Naive B cell (primary cell): ENCODE measurements around the gene ENTPD8. TPM values are rescaled to one million over a fixed set of nuclear protein-coding genes. Genes with fewer than 3 reads are reported as not detected.
"Not testable (repeated sequence)": the region's sequence is repeated elsewhere in the genome, so short reads cannot be mapped to it uniquely, and the experiment has no call there.

ENCODE experiments used
- ATAC-seq, 2 donors: fragments of 150-1000 bp; cut with Tn5 transposase; 2 replicates each; pipeline ENCODE4 v1.10.0; 2021; ENCODE audit warnings: low read depth in 2 of 2, mild to moderate bottlenecking in 2 of 2, moderate library complexity in 2 of 2
- DNase-seq: peaks from one replicate; pipeline ENCODE4 v3.0.0; 2022
- H3K27ac Mint-ChIP-seq, 6 donors: one replicate each; pipeline ENCODE4 v1.8.0; 2020 to 2022; ENCODE audit warnings: mild to moderate bottlenecking in 6 of 6, mixed read lengths in 6 of 6, moderate library complexity in 5 of 6, inconsistent platforms in 2 of 6
- H3K27me3 Mint-ChIP-seq, 3 donors: one replicate each; pipeline ENCODE4 v1.8.0; 2021 to 2022; ENCODE audit warnings: mixed read lengths in 3 of 3, mild to moderate bottlenecking in 1 of 3
- H3K36me3 Mint-ChIP-seq, 2 donors: one replicate each; pipeline ENCODE4 v1.8.0; 2020 to 2022; ENCODE audit warnings: mixed read lengths in 2 of 2, inconsistent platforms in 1 of 2, mild to moderate bottlenecking in 1 of 2
- H3K4me1 Mint-ChIP-seq, 3 donors: one replicate each; pipeline ENCODE4 v1.8.0; 2020 to 2022; ENCODE audit warnings: mixed read lengths in 3 of 3, inconsistent platforms in 1 of 3, mild to moderate bottlenecking in 1 of 3, moderate library complexity in 1 of 3
- H3K4me3 Mint-ChIP-seq, 8 donors: one replicate each; pipeline ENCODE4 v1.8.0; 2020 to 2022; ENCODE audit warnings: mild to moderate bottlenecking in 8 of 8, mixed read lengths in 8 of 8, moderate library complexity in 8 of 8, inconsistent platforms in 2 of 8
- H3K9me3 Mint-ChIP-seq, 7 donors: one replicate each; pipeline ENCODE4 v1.8.0; 2020 to 2022; ENCODE audit warnings: mixed read lengths in 7 of 7, mild to moderate bottlenecking in 5 of 7, inconsistent platforms in 2 of 7, moderate library complexity in 1 of 7
- polyA plus RNA-seq, 6 donors: library from polyadenylated mRNA; unstranded; fragments of 300-500 nt; fragmentation: Illumina TruSeq; gene quantifications; one replicate each; pipeline ENCODE4 v1.2.3, GENCODE V29; 2021; ENCODE audit warnings: low read depth in 6 of 6

ENTPD8 gene
- polyA plus RNA-seq, 6 donors from 2014 or later = not detected

GRCh38 chr9:137466389-137467085 is 25.4 kb upstream of the ENTPD8 start:
- peak overlapping the region in 2 of 6 donors; percentile 46 to 74 for H3K27ac Mint-ChIP-seq
- DNase-seq = not testable (repeated sequence)

GRCh38 chr9:137465720-137466388 is 24.7 kb upstream of the ENTPD8 start:
- DNase-seq (no peak), ATAC-seq (no peak)
- Mint-ChIP-seq H3K4me3 (peak overlapping the region in 3 of 8 donors; percentile 43 to 72 (median 50)), H3K27me3 (no peaks in the 10 kb centered on the region), H3K36me3 (no peaks in the 10 kb centered on the region), H3K4me1 (peaks cover 4 to 18% (median 13%) of the 10 kb centered on the region in 3 donors), H3K9me3 (no peaks in the 10 kb centered on the region), H3K27ac (peak overlapping the region in 3 of 6 donors; percentile 46 to 74 (median 64))

More at GRCh38 chr9:137466389-137467085, 25.4 kb upstream of the ENTPD8 start:
- not testable (repeated sequence) for H3K9me3 Mint-ChIP-seq, H3K27me3 Mint-ChIP-seq, ATAC-seq, H3K36me3 Mint-ChIP-seq
- peak overlapping the region in 2 of 8 donors; percentile 50 to 72 for H3K4me3 Mint-ChIP-seq
- H3K4me1 Mint-ChIP-seq = peaks cover 6 to 16% (median 14%) of the 10 kb centered on the region in 3 donors

- Mint-ChIP-seq H3K27me3 (no peaks in the 10 kb centered on the region), H3K4me3 (no peak overlapping the region), H3K36me3 (no peaks in the 10 kb centered on the region), H3K9me3 (no peaks in the 10 kb centered on the region), H3K4me1 (peaks cover 0 to 14% (median 8%) of the 10 kb centered on the region in 3 donors), H3K27ac (no peak overlapping the region)
- ATAC-seq = no peak
- no peak for DNase-seq
These were observed 24.0 kb upstream of the ENTPD8 start for GRCh38 chr9:137465000-137465719.

GRCh38 chr9:137464291-137464999 is 23.3 kb upstream of the ENTPD8 start:
- Mint-ChIP-seq H3K27ac (peak overlapping the region in 2 of 6 donors; percentile 67), H3K4me3 (no peak overlapping the region), H3K27me3 (no peaks in the 10 kb centered on the region), H3K9me3 (no peaks in the 10 kb centered on the region), H3K36me3 (no peaks in the 10 kb centered on the region), H3K4me1 (peaks cover 6 to 21% (median 8%) of the 10 kb centered on the region in 3 donors)
- DNase-seq = no peak
- ATAC-seq = no peak

GRCh38 chr9:137463931-137464290 is 22.8 kb upstream of the ENTPD8 start:
- Mint-ChIP-seq H3K36me3 (no peaks in the 10 kb centered on the region), H3K4me1 (peaks cover 6 to 21% (median 8%) of the 10 kb centered on the region in 3 donors), H3K27me3 (no peaks in the 10 kb centered on the region), H3K9me3 (no peaks in the 10 kb centered on the region), H3K4me3 (no peak overlapping the region), H3K27ac (peak overlapping the region in 3 of 6 donors; percentile 26 to 86 (median 67))
- no peak for DNase-seq
- ATAC-seq = no peak

- Mint-ChIP-seq H3K27ac (peak overlapping the region; percentile 53 to 88 (median 80)), H3K4me3 (peak overlapping the region in 7 of 8 donors; percentile 35 to 79 (median 61)), H3K27me3 (no peaks in the 10 kb centered on the region), H3K4me1 (peaks cover 6 to 21% (median 8%) of the 10 kb centered on the region in 3 donors), H3K36me3 (no peaks in the 10 kb centered on the region), H3K9me3 (no peaks in the 10 kb centered on the region)
- no peak for ATAC-seq
- DNase-seq = no peak
These were observed 22.1 kb upstream of the ENTPD8 start for GRCh38 chr9:137462986-137463930.

GRCh38 chr9:137462396-137462985 is 21.3 kb upstream of the ENTPD8 start:
- Mint-ChIP-seq H3K27ac (peak overlapping the region; percentile 53 to 96 (median 87)), H3K9me3 (no peaks in the 10 kb centered on the region), H3K27me3 (no peaks in the 10 kb centered on the region), H3K36me3 (no peaks in the 10 kb centered on the region), H3K4me3 (peak overlapping the region in 7 of 8 donors; percentile 61 to 89 (median 79)), H3K4me1 (peaks cover 6 to 21% (median 8%) of the 10 kb centered on the region in 3 donors)
- no peak for ATAC-seq
- DNase-seq = no peak

- H3K4me1 Mint-ChIP-seq = peaks cover 6 to 21% (median 8%) of the 10 kb centered on the region in 3 donors
These were observed 20.7 kb upstream of the ENTPD8 start for GRCh38 chr9:137461663-137462395.

GRCh38 chr9:137461316-137461662 is 20.1 kb upstream of the ENTPD8 start:
- DNase-seq (no peak), ATAC-seq (no peak)
- no peaks in the 10 kb centered on the region for H3K36me3 Mint-ChIP-seq
- H3K27ac Mint-ChIP-seq = peak overlapping the region in 5 of 6 donors; percentile 42 to 97 (median 86)
- no peaks in the 10 kb centered on the region for H3K9me3 Mint-ChIP-seq
- H3K4me3 Mint-ChIP-seq = peak overlapping the region in 4 of 8 donors; percentile 43 to 84 (median 62)
- no peaks in the 10 kb centered on the region for H3K27me3 Mint-ChIP-seq
- H3K4me1 Mint-ChIP-seq = peaks cover 6 to 21% (median 6%) of the 10 kb centered on the region in 3 donors

More at GRCh38 chr9:137461663-137462395, 20.7 kb upstream of the ENTPD8 start:
- peak; percentile 81 to 87 for ATAC-seq
- Mint-ChIP-seq H3K27me3 (no peaks in the 10 kb centered on the region), H3K27ac (peak overlapping the region; percentile 86 to 97 (median 96)), H3K36me3 (no peaks in the 10 kb centered on the region), H3K9me3 (no peaks in the 10 kb centered on the region), H3K4me3 (peak overlapping the region; percentile 65 to 89 (median 75))
- peak; percentile 97 for DNase-seq

- H3K9me3 Mint-ChIP-seq = no peaks in the 10 kb centered on the region
- ATAC-seq = no peak
- peak overlapping the region in 5 of 6 donors; percentile 42 to 92 (median 61) for H3K27ac Mint-ChIP-seq
- peak overlapping the region in 7 of 8 donors; percentile 25 to 84 (median 43) for H3K4me3 Mint-ChIP-seq
- no peaks in the 10 kb centered on the region for H3K36me3 Mint-ChIP-seq
- H3K4me1 Mint-ChIP-seq = peaks cover 4 to 16% (median 11%) of the 10 kb centered on the region in 3 donors
- no peak for DNase-seq
- H3K27me3 Mint-ChIP-seq = no peaks in the 10 kb centered on the region
These were observed 19.5 kb upstream of the ENTPD8 start for GRCh38 chr9:137460363-137461315.
